Endodermal cell (in vitro differentiated cells): Measurements from ENCODE around the gene SOAT2. TPM values are rescaled to one million over a fixed set of nuclear protein-coding genes. Genes with fewer than 3 reads are reported as not detected.

Experiments used
- DNase-seq: peaks from one replicate; pipeline ENCODE4 v3.0.0-alpha.2; 2017
- H3K27ac ChIP-seq: 2 replicates; pipeline ENCODE4 v1.5.1; 2013; ENCODE audit warnings: mild to moderate bottlenecking, low read depth, low read length, moderate library complexity
- H3K27me3 ChIP-seq: 2 replicates; pipeline ENCODE4 v1.6.1; 2013; ENCODE audit warnings: mild to moderate bottlenecking, low read length, moderate library complexity; ENCODE audit not compliant: insufficient read depth, control insufficient read depth, poor library complexity, severe bottlenecking
- H3K36me3 ChIP-seq: 2 replicates; pipeline ENCODE4 v1.7.0; 2013; ENCODE audit warnings: mild to moderate bottlenecking, low read length, moderate library complexity; ENCODE audit not compliant: control insufficient read depth, insufficient read depth
- H3K4me1 ChIP-seq: one replicate; pipeline ENCODE4 v1.7.0; 2013; ENCODE audit warnings: low read length; ENCODE audit not compliant: control insufficient read depth, insufficient read depth
- H3K4me3 ChIP-seq: 2 replicates; pipeline ENCODE4 v1.5.1; 2013; ENCODE audit warnings: mild to moderate bottlenecking, low read length, moderate library complexity
- H3K9ac ChIP-seq: 2 replicates; pipeline ENCODE4 v1.6.1; 2013; ENCODE audit warnings: mild to moderate bottlenecking, low read length, moderate library complexity; ENCODE audit not compliant: poor library complexity, severe bottlenecking; ENCODE audit errors: extremely low read depth
- H3K9me3 ChIP-seq: 2 replicates; pipeline ENCODE4 v1.6.1; 2013; ENCODE audit warnings: mild to moderate bottlenecking, low read length, moderate library complexity; ENCODE audit not compliant: control insufficient read depth
- H3K27ac Mint-ChIP-seq: 2 replicates; pipeline ENCODE4 v1.8.0; 2020; ENCODE audit warnings: mixed read lengths
- H3K27me3 Mint-ChIP-seq: 2 replicates; pipeline ENCODE4 v1.8.0; 2021; ENCODE audit warnings: mild to moderate bottlenecking, mixed read lengths; ENCODE audit not compliant: insufficient read depth
- H3K36me3 Mint-ChIP-seq: 2 replicates; pipeline ENCODE4 v1.8.0; 2020; ENCODE audit warnings: low read depth, mixed read lengths
- H3K4me1 Mint-ChIP-seq: 2 replicates; pipeline ENCODE4 v1.8.0; 2020; ENCODE audit warnings: mixed read lengths
- H3K4me3 Mint-ChIP-seq: 2 replicates; pipeline ENCODE4 v1.8.0; 2020; ENCODE audit warnings: mild to moderate bottlenecking, moderate library complexity, mixed read lengths
- H3K9me3 Mint-ChIP-seq: 2 replicates; pipeline ENCODE4 v1.8.0; 2020; ENCODE audit warnings: mild to moderate bottlenecking, mixed read lengths
- CTCF ChIP-seq: fragments of 200-600 bp; sonication (generic); conservative IDR thresholded peaks from 2 replicates; pipeline ENCODE4 v1.5.0; 2021; ENCODE audit warnings: antibody characterized with exemption, mild to moderate bottlenecking
- WGBS, 2 experiments: methylation state at CpG; one replicate each; pipeline versions ENCODE4 v1.1.5 to v1.1.7; 2013; ENCODE audit warnings: missing lambda C conversion rate in 2 of 2, mixed read lengths in 1 of 2; ENCODE audit not compliant: insufficient coverage in 1 of 2, insufficient read length in 1 of 2; 5-methylcytosine and 5-hydroxymethylcytosine counted together
- total RNA-seq, 2 donors: library from RNA; stranded (reverse); fragmentation: NEBNext Ultra II Directional in 1 of 2; extraction: Animal tissue kit (Norgen Biotek cat#: 25700) in 1 of 2; gene quantifications; 2 replicates in 1 of 2; 3 replicates in 1 of 2; pipeline ENCODE4 v1.2.1, GENCODE V29; 2021

SOAT2 gene
- total RNA-seq, 2 donors from 2014 or later, result 0.46 to 0.71 TPM

DNA sequence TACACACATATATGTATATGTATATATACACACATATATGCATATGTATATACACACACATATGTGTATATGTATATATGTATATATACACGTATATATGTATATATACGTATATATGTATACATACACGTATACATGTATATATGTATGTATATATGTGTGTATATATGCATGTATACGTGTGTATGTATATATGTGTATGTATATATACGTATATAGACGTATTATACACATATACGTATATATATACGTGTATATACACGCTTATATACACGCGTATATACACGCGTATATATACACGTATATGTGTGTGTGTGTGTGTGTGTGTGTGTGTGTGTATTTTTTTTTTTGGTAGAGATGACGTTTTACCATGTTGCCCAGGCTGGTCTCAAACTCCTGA is 44.4 kb downstream of the SOAT2 start:
- WGBS, 2 experiments, result 86% methylated on average over 1 of the region's 15 CpGs; no CpG with 5 or more reads in 1 of the 2 experiments
- no peak for DNase-seq
- no peak for TF ChIP-seq CTCF
- no peaks in the 10 kb centered on the region for H3K4me1 ChIP-seq
- peaks cover 8% of the 10 kb centered on the region for H3K4me1 Mint-ChIP-seq
- no peak overlapping the region for H3K4me3 Mint-ChIP-seq
- no peaks in the 10 kb centered on the region for H3K9me3 Mint-ChIP-seq
- H3K36me3 ChIP-seq, result no peaks in the 10 kb centered on the region
- no peak overlapping the region for H3K4me3 ChIP-seq
- H3K9me3 ChIP-seq, result peaks cover 4% of the 10 kb centered on the region
- peaks cover 21% of the 10 kb centered on the region for H3K27me3 Mint-ChIP-seq
- no peaks in the 10 kb centered on the region for H3K27me3 ChIP-seq
- H3K9ac ChIP-seq, result no peak overlapping the region
- H3K36me3 Mint-ChIP-seq, result no peaks in the 10 kb centered on the region
- no peak overlapping the region for H3K27ac Mint-ChIP-seq
- no peak overlapping the region for H3K27ac ChIP-seq

- Mint-ChIP-seq H3K27me3 (peaks cover 48% of the 10 kb centered on the region), H3K27ac (no peak overlapping the region), H3K9me3 (no peaks in the 10 kb centered on the region), H3K36me3 (no peaks in the 10 kb centered on the region), H3K4me1 (peaks cover 2% of the 10 kb centered on the region), H3K4me3 (no peak overlapping the region)
- Histone ChIP-seq H3K27me3 (no peaks in the 10 kb centered on the region), H3K4me3 (no peak overlapping the region), H3K4me1 (no peaks in the 10 kb centered on the region), H3K9me3 (no peaks in the 10 kb centered on the region), H3K36me3 (no peaks in the 10 kb centered on the region), H3K9ac (no peak overlapping the region), H3K27ac (no peak overlapping the region)
- no peak for DNase-seq
- TF ChIP-seq CTCF, result no peak
- whole genome bisulfite sequencing, 2 experiments, result 90 to 92% methylated on average over 4 to 6 of the region's 6 CpGs
These were observed 47.8 kb downstream of the SOAT2 start for GRCh38 chr12:53151039-53151438.

DNA sequence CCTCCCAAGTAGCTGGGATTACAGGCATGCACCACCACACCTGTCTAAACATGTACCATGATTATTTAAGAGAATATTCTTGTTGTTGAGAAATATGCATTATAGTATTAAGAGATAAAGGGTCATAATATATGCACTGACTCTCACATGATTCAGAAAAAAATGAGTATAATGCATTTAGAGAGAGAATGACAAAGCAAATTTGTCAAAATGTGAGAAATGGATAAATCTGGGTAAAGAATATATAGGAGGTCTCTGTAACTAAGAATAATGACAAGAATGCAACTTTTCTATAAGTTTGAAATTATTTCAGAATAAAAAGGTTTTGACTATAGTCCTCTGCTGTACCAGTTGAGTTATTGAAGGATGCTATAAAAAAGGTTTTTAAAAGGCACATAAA is 49.1 kb downstream of the SOAT2 start:
- no peak overlapping the region for H3K27ac Mint-ChIP-seq
- H3K36me3 Mint-ChIP-seq, result no peaks in the 10 kb centered on the region
- Histone ChIP-seq H3K4me3 (no peak overlapping the region), H3K4me1 (no peaks in the 10 kb centered on the region), H3K36me3 (no peaks in the 10 kb centered on the region), H3K27ac (no peak overlapping the region), H3K27me3 (no peaks in the 10 kb centered on the region), H3K9me3 (no peaks in the 10 kb centered on the region), H3K9ac (no peak overlapping the region)
- peaks cover 45% of the 10 kb centered on the region for H3K27me3 Mint-ChIP-seq
- no peaks in the 10 kb centered on the region for H3K9me3 Mint-ChIP-seq
- H3K4me1 Mint-ChIP-seq, result peaks cover 2% of the 10 kb centered on the region
- DNase-seq, result no peak
- H3K4me3 Mint-ChIP-seq, result no peak overlapping the region
- TF ChIP-seq CTCF, result no peak
